Measurements from ENCODE around the gene OR2T35. TPM values are rescaled to one million over a fixed set of nuclear protein-coding genes. Genes with fewer than 3 reads are reported as not detected.

The OR2T35 gene
- total RNA-seq, 1 donor from 2014 or later, result not detected

DNA sequence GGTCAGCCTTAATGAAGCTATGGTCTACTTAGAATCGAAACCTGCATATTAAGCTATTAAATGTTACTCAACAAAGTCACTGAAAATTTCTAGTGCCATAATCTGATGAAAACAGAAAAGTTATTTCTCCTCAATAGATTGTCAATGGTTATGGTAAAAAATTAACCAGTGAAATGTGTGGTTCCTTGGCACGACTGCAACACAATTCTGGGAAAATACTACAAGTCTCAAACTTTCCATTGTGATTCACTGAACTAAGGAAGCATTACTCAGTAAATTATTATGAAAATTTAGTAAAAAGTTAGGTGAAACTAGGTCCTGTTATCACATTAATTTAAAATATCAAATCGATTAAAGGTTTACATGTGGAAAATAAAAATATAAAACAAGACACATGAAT is 34.8 kb downstream of the OR2T35 start:
- H3K9me3 Mint-ChIP-seq, result peaks cover 32% of the 10 kb centered on the region
- no peak overlapping the region for H3K27ac Mint-ChIP-seq (ENCODE audit: unreplicated experiment)
- H3K27me3 Mint-ChIP-seq (ENCODE audit: low read depth), result no peaks in the 10 kb centered on the region
- TF ChIP-seq, protein P1, sequence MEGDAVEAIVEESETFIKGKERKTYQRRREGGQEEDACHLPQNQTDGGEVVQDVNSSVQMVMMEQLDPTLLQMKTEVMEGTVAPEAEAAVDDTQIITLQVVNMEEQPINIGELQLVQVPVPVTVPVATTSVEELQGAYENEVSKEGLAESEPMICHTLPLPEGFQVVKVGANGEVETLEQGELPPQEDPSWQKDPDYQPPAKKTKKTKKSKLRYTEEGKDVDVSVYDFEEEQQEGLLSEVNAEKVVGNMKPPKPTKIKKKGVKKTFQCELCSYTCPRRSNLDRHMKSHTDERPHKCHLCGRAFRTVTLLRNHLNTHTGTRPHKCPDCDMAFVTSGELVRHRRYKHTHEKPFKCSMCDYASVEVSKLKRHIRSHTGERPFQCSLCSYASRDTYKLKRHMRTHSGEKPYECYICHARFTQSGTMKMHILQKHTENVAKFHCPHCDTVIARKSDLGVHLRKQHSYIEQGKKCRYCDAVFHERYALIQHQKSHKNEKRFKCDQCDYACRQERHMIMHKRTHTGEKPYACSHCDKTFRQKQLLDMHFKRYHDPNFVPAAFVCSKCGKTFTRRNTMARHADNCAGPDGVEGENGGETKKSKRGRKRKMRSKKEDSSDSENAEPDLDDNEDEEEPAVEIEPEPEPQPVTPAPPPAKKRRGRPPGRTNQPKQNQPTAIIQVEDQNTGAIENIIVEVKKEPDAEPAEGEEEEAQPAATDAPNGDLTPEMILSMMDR (conservative IDR thresholded peaks at IDR 0.05), result no peak
- no peak overlapping the region for H3K4me3 Mint-ChIP-seq
- H3K36me3 Mint-ChIP-seq (ENCODE audit: low read depth), result peaks cover 13% of the 10 kb centered on the region
- no peak for DNase-seq (ENCODE audit: low read depth, low spot score)
- no peaks in the 10 kb centered on the region for H3K4me1 Mint-ChIP-seq

DNA sequence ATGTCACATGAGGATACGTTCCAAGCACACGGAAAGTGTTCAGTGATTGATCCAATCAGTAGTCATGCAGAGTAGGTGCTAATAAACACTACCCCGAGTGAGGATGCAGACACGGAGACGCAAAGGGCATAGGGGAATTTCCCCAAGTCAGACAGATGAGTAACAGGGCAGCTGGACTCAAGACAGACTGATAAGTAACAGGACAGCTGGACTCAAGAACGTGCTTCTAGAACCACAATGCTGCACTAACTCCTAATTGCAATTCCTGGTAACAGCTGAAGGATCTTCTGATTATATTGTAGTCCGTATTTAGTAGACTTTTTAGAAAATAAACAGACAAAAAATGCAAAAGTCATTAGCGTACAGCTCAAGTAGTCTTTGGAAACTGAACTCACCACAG is 45.7 kb downstream of the OR2T35 start:
- Mint-ChIP-seq H3K36me3 (ENCODE audit: low read depth) (peaks cover 8% of the 10 kb centered on the region), H3K27ac (ENCODE audit: unreplicated experiment) (no peak overlapping the region), H3K27me3 (ENCODE audit: low read depth) (no peaks in the 10 kb centered on the region), H3K4me1 (no peaks in the 10 kb centered on the region), H3K9me3 (peaks cover 19% of the 10 kb centered on the region), H3K4me3 (no peak overlapping the region)
- no peak for DNase-seq (ENCODE audit: low read depth, low spot score)
- TF ChIP-seq, protein P1 (conservative IDR thresholded peaks at IDR 0.05), result no peak

DNA sequence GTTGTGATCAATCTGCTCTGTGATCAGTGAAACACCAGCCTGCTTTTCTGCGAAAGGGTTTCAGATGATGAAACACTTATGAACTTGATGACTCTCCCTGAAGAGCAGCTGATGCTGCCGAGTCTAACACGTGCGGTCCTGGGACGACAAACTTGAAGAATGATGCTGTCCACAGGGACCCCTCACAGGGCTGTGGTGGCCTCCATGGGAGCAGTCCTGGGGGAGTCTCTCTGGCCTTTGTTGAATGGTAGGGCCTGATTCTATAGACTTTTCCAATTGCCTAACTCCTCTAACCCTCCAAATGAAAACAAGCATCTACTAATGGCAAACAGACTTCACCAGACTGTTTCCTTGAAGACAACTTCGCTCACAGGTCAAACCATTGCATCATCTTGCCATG is 47.5 kb downstream of the OR2T35 start, which contains the start of gene OR2T10:
TSS of gene OR2T10 (minus strand) at position 112 of the 400 bp plus-strand sequence. CDS start 3,932 bp downstream, outside the sequence.
- peaks cover 24% of the 10 kb centered on the region for H3K9me3 Mint-ChIP-seq
- no peak within 1 kb of the TSS for H3K4me3 Mint-ChIP-seq
- H3K27me3 Mint-ChIP-seq (ENCODE audit: low read depth), result no peaks in the 10 kb centered on the region
- H3K27ac Mint-ChIP-seq (ENCODE audit: unreplicated experiment), result no peak within 1 kb of the TSS
- no peaks in the 10 kb centered on the region for H3K4me1 Mint-ChIP-seq
- DNase-seq (ENCODE audit: low read depth, low spot score), result no peak
- TF ChIP-seq, protein P1 (conservative IDR thresholded peaks at IDR 0.05), result no peak
- H3K36me3 Mint-ChIP-seq (ENCODE audit: low read depth), result peaks cover 12% of the 10 kb centered on the region

DNA sequence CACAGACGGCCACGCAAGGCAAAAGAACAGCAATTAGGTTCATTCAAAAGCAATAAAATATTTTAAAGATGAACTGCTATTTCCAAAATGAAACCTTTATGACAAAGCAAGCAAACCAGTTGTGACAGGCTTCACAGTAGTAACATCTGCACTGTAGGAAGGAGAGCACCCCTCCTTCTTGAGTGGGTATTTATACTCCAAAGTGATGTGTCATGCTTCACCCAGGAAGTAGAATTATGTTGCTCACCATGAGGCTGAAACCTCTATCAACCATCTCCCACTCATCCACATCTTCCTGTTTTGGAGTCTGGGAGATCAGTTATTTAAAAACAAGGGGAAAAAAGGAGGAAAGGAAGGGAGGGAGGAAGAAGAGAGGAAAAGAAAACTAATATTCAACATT is 48.5 kb downstream of the OR2T35 start:
- peaks cover 20% of the 10 kb centered on the region for H3K9me3 Mint-ChIP-seq
- H3K27me3 Mint-ChIP-seq (ENCODE audit: low read depth), result no peaks in the 10 kb centered on the region
- TF ChIP-seq, protein P1 (conservative IDR thresholded peaks at IDR 0.05), result no peak
- H3K4me3 Mint-ChIP-seq, result no peak overlapping the region
- no peak overlapping the region for H3K27ac Mint-ChIP-seq (ENCODE audit: unreplicated experiment)
- H3K36me3 Mint-ChIP-seq (ENCODE audit: low read depth), result peaks cover 5% of the 10 kb centered on the region
- no peaks in the 10 kb centered on the region for H3K4me1 Mint-ChIP-seq
- no peak for DNase-seq (ENCODE audit: low read depth, low spot score)

DNA sequence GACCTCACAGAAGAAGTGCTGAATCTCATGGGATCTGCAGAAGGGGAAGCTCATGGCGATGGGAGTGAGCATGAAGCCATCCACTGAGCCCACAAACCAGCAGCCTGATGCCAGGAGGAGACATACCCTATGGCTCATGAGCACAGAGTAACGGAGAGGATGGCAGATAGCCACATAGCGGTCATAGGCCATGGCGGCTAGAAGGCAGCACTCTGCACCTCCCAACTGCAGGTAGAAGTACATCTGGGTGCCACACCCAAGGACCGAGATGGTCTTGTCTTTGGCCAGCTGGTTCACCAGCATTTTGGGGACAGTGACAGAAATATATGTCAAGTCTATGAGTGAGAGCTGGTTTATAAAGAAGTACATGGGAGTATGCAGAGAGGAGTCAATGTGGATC is 51.9 kb downstream of the OR2T35 start:
- H3K4me3 Mint-ChIP-seq, result no peak overlapping the region
- peaks cover 9% of the 10 kb centered on the region for H3K36me3 Mint-ChIP-seq (ENCODE audit: low read depth)
- H3K27me3 Mint-ChIP-seq (ENCODE audit: low read depth), result no peaks in the 10 kb centered on the region
- peaks cover 26% of the 10 kb centered on the region for H3K9me3 Mint-ChIP-seq
- no peaks in the 10 kb centered on the region for H3K4me1 Mint-ChIP-seq
- TF ChIP-seq, protein P1 (conservative IDR thresholded peaks at IDR 0.05), result no peak
- no peak for DNase-seq (ENCODE audit: low read depth, low spot score)
- no peak overlapping the region for H3K27ac Mint-ChIP-seq (ENCODE audit: unreplicated experiment)

DNA sequence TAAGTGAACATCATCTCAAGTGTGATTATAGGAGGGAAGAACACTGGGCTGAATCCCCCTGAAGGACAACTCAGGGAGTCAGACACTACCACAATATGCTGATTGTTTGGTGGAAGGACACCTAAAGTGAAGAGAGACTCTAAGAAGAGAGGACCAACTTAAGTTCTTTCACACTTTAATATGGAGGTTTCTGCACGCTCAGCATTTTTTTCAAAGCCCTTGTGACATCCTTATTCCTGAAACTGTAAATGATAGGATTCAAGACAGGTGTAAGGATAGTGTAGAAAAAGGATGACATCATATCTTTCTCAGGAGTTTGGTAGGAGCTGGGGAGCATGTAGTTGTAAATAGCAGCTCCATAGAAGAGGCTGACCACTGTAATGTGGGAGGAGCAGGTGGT is 52.4 kb downstream of the OR2T35 start:
- H3K27me3 Mint-ChIP-seq (ENCODE audit: low read depth), result no peaks in the 10 kb centered on the region
- H3K27ac Mint-ChIP-seq (ENCODE audit: unreplicated experiment), result no peak overlapping the region
- H3K36me3 Mint-ChIP-seq (ENCODE audit: low read depth), result peaks cover 9% of the 10 kb centered on the region
- no peak for DNase-seq (ENCODE audit: low read depth, low spot score)
- H3K4me3 Mint-ChIP-seq, result no peak overlapping the region
- no peaks in the 10 kb centered on the region for H3K4me1 Mint-ChIP-seq
- TF ChIP-seq, protein P1 (conservative IDR thresholded peaks at IDR 0.05), result no peak
- peaks cover 26% of the 10 kb centered on the region for H3K9me3 Mint-ChIP-seq
